22Rv1 (cell line): ENCODE results near the gene RAP1GAP2.

Experiments used
- H3K27ac ChIP-seq: fragments of 450-650 bp; 2 replicates; pipeline ENCODE4 v1.5.1; 2017
- CTCF ChIP-seq: fragments of 450-650 bp; IDR thresholded peaks from 2 replicates; pipeline ENCODE4 v1.5.1; 2017; ENCODE audit warnings: mild to moderate bottlenecking
- ZFX ChIP-seq: fragments of 450-650 bp; IDR thresholded peaks from 2 replicates; pipeline ENCODE4 v1.6.1; 2017; ENCODE audit warnings: antibody characterized with exemption, borderline replicate concordance

Gene RAP1GAP2

GRCh38 chr17:2796164-2797125, at the start of gene RAP1GAP2:
RAP1GAP2 (plus strand) TSS chr17:2796438; CDS start chr17:2796528, 90 bp downstream.
- H3K27ac ChIP-seq = no peak within 1 kb of the TSS
- TF ChIP-seq CTCF (no peak), ZFX (no peak)

- TF ChIP-seq ZFX (no peak), CTCF (no peak)
- no peak within 1 kb of the TSS for H3K27ac ChIP-seq
Measured at GRCh38 chr17:2749058-2749783, 47.0 kb upstream of the RAP1GAP2 start, which contains the start of gene CCDC92B. CCDC92B (minus strand) TSS chr17:2749652; CDS start chr17:2735145, 14,507 bp downstream.

- TF ChIP-seq ZFX = no peak
- no peak for TF ChIP-seq CTCF
- H3K27ac ChIP-seq = no peak overlapping the region
Measured at GRCh38 chr17:2749784-2750181, 46.5 kb upstream of the RAP1GAP2 start.

GRCh38 chr17:2750721-2751120, 45.5 kb upstream of the RAP1GAP2 start:
- H3K27ac ChIP-seq = no peak overlapping the region

GRCh38 chr17:2751491-2751890, 44.7 kb upstream of the RAP1GAP2 start:
- TF ChIP-seq CTCF (no peak), ZFX (no peak)
- H3K27ac ChIP-seq = no peak overlapping the region

More at GRCh38 chr17:2750721-2751120, 45.5 kb upstream of the RAP1GAP2 start:
- TF ChIP-seq ZFX (no peak), CTCF (no peak)

GRCh38 chr17:2755891-2756724, 40.1 kb upstream of the RAP1GAP2 start:
- no peak; the same call in 1 of the 2 replicates for TF ChIP-seq CTCF
- TF ChIP-seq ZFX = no peak
- no peak overlapping the region for H3K27ac ChIP-seq
